H1 (cell line): ENCODE measurements around the gene STARD6. TPM values are rescaled to one million over a fixed set of nuclear protein-coding genes. Genes with fewer than 3 reads are reported as not detected.
A peak's percentile ranks its signal among the peaks of the same experiment; 100 is the strongest.

ENCODE experiments used
- ATF2 ChIP-seq: IDR thresholded peaks from 2 replicates; pipeline ENCODE4 v1.6.1; 2012; ENCODE audit warnings: low read length, inconsistent platforms
- CTBP2 ChIP-seq: IDR thresholded peaks from 2 replicates; pipeline ENCODE4 v1.7.0; 2011; ENCODE audit warnings: borderline replicate concordance, mild to moderate bottlenecking, moderate library complexity, mixed read lengths, low read length; ENCODE audit not compliant: insufficient read depth, insufficient read length
- SP1 ChIP-seq: IDR thresholded peaks from 2 replicates; pipeline ENCODE4 v1.6.1; 2011; ENCODE audit warnings: low read depth, low read length
- polyA plus RNA-seq, 7 experiments: library from polyadenylated mRNA; depleted of rRNA in 3 of 7; stranded (reverse) in 5 of 7; unstranded in 2 of 7; fragments of >200 nt in 5 of 7; fragments of 200-250 nt in 2 of 7; gene quantifications; 1 replicate in 5 of 7; 2 replicates in 1 of 7; 4 replicates in 1 of 7; pipeline versions ENCODE4 v1.2.1 to v1.2.3, GENCODE V29; 2011 to 2013; ENCODE audit warnings: missing spikeins in 2 of 7, mixed read lengths in 2 of 7
- total RNA-seq: library from RNA; stranded (reverse); fragmentation: NEBNext Ultra II Directional; extraction: Animal tissue kit (Norgen Biotek cat#: 25700); gene quantifications from 2 replicates; pipeline ENCODE4 v1.2.1, GENCODE V29; 2021

STARD6 gene
- total and polyA plus RNA-seq, 2 of the 8 experiments (the other 6 are each of a cell fraction or from before 2014, with no cell fraction given) = not detected

- TF ChIP-seq CTBP2 = no peak
- no peak for TF ChIP-seq ATF2
- peak; percentile 90 for TF ChIP-seq SP1
These were observed 30.8 kb upstream of the STARD6 start (continued) for GRCh38 chr18:54388203-54389142.
